Neural cell (in vitro differentiated cells): ENCODE data around the gene REEP5. TPM values are rescaled to one million over a fixed set of nuclear protein-coding genes. Genes with fewer than 3 reads are reported as not detected.

Source experiments
- H2AFZ ChIP-seq: fragments of 200-600, 300-800 bp; sonication (generic), shearing (Covaris generic); 2 replicates; pipeline ENCODE4 v1.6.0; 2014; ENCODE audit warnings: low read depth, mild to moderate bottlenecking, antibody characterized with exemption, low read length, moderate library complexity
- H3F3A ChIP-seq: fragments of 200-600 bp; shearing (Covaris generic); 2 replicates; pipeline ENCODE4 v1.6.1; 2016; ENCODE audit warnings: mild to moderate bottlenecking, moderate library complexity, mixed read lengths, antibody characterized with exemption, low read length; ENCODE audit not compliant: insufficient read depth, poor library complexity, severe bottlenecking
- H3K27ac ChIP-seq: fragments of 200-600, 300-800 bp; sonication (generic), shearing (Covaris generic); 2 replicates; pipeline ENCODE4 v1.5.1; 2014; ENCODE audit warnings: mild to moderate bottlenecking, low read length, moderate library complexity
- H3K27me3 ChIP-seq: fragments of 300-800, 200-600 bp; sonication (generic), shearing (Covaris generic); 2 replicates; pipeline ENCODE4 v1.6.0; 2014; ENCODE audit warnings: mild to moderate bottlenecking, low read depth, low read length, moderate library complexity; ENCODE audit not compliant: insufficient read depth
- H3K36me3 ChIP-seq: fragments of 300-800, 200-600 bp; sonication (generic), shearing (Covaris generic); 2 replicates; pipeline ENCODE4 v1.5.1; 2014; ENCODE audit warnings: mild to moderate bottlenecking, antibody characterized with exemption, low read length, moderate library complexity; ENCODE audit not compliant: insufficient read depth
- H3K4me2 ChIP-seq: fragments of 300-800, 200-600 bp; sonication (generic), shearing (Covaris generic); 2 replicates; pipeline ENCODE4 v1.6.0; 2014; ENCODE audit warnings: mild to moderate bottlenecking, low read length
- H3K4me3 ChIP-seq: fragments of 300-800, 200-600 bp; sonication (generic), shearing (Covaris generic); 2 replicates; pipeline ENCODE4 v1.5.1; 2014; ENCODE audit warnings: mild to moderate bottlenecking, low read length, moderate library complexity
- H3K79me2 ChIP-seq: fragments of 200-600 bp; shearing (Covaris generic); replicated peaks from 2 replicates; pipeline ENCODE4 v1.6.0; 2014; ENCODE audit warnings: mild to moderate bottlenecking, low read length, moderate library complexity; ENCODE audit not compliant: insufficient read depth
- H3K9ac ChIP-seq: fragments of 300-800, 200-600 bp; sonication (generic), shearing (Covaris generic); 2 replicates; pipeline ENCODE4 v1.6.1; 2016; ENCODE audit warnings: mild to moderate bottlenecking, low read length, mixed read lengths
- H3K9me2 ChIP-seq: fragments of 200-600 bp; shearing (Covaris generic); 2 replicates; pipeline ENCODE4 v1.6.1; 2016; ENCODE audit warnings: mild to moderate bottlenecking, low read length, mixed read lengths; ENCODE audit not compliant: insufficient read depth
- H3K9me3 ChIP-seq: fragments of 200-600, 300-800 bp; sonication (generic), shearing (Covaris generic); 2 replicates; pipeline ENCODE4 v1.6.1; 2016; ENCODE audit warnings: mild to moderate bottlenecking, mixed run types, low read length, moderate library complexity, mixed read lengths
- H4K20me1 ChIP-seq: fragments of 200-600 bp; shearing (Covaris generic); 2 replicates; pipeline ENCODE4 v1.6.1; 2016; ENCODE audit warnings: mild to moderate bottlenecking, mixed run types; ENCODE audit not compliant: insufficient read depth
- EP300 ChIP-seq: fragments of 450-650 bp; conservative IDR thresholded peaks from 2 replicates; pipeline ENCODE4 v1.6.1; 2014; ENCODE audit warnings: antibody characterized with exemption, mild to moderate bottlenecking, moderate library complexity; ENCODE audit not compliant: poor library complexity, severe bottlenecking
- EZH2 ChIP-seq: fragments of 200-600, 300-800 bp; shearing (Covaris generic), sonication (generic); IDR thresholded peaks from 2 replicates; pipeline ENCODE4 v1.6.1; 2014; ENCODE audit warnings: antibody characterized with exemption, low read length, borderline replicate concordance, mild to moderate bottlenecking; ENCODE audit not compliant: insufficient read depth, poor library complexity, severe bottlenecking
- MXI1 ChIP-seq: fragments of 450-650 bp; conservative IDR thresholded peaks from 2 replicates; pipeline ENCODE4 v1.6.1; 2014; ENCODE audit warnings: antibody characterized with exemption, mild to moderate bottlenecking; ENCODE audit not compliant: poor library complexity, severe bottlenecking
- POLR2AphosphoS5 ChIP-seq: IDR thresholded peaks from 2 replicates; pipeline ENCODE4 v1.6.1; 2012
- RAD21 ChIP-seq: fragments of 450-650 bp; conservative IDR thresholded peaks from 2 replicates; pipeline ENCODE4 v1.6.1; 2014; ENCODE audit warnings: antibody characterized with exemption, mild to moderate bottlenecking, moderate library complexity
- SMC3 ChIP-seq: fragments of 450-650 bp; conservative IDR thresholded peaks from 2 replicates; pipeline ENCODE4 v1.6.1; 2014; ENCODE audit warnings: antibody characterized with exemption, mild to moderate bottlenecking, moderate library complexity; ENCODE audit not compliant: poor library complexity
- TAF1 ChIP-seq: IDR thresholded peaks from 2 replicates; pipeline ENCODE4 v1.6.1; 2012; ENCODE audit warnings: low read depth
- polyA plus RNA-seq: library from polyadenylated mRNA; depleted of rRNA; stranded (reverse); fragments of >200 nt; gene quantifications from 2 replicates; pipeline ENCODE4 v1.2.3, GENCODE V29; 2014
- TF ChIP-seq, protein P1 (sequence below): IDR thresholded peaks from 2 replicates; pipeline ENCODE4 v1.6.1; 2012; ENCODE audit warnings: borderline replicate concordance
- TF ChIP-seq, protein P2 (sequence below): fragments of 450-650 bp; IDR thresholded peaks from 2 replicates; pipeline ENCODE4 v1.5.1; 2014; ENCODE audit warnings: antibody characterized with exemption, mild to moderate bottlenecking, moderate library complexity; ENCODE audit not compliant: poor library complexity, severe bottlenecking

REEP5 gene
- polyA plus RNA-seq, 1 donor from 2014 or later, result 51.6 TPM

DNA sequence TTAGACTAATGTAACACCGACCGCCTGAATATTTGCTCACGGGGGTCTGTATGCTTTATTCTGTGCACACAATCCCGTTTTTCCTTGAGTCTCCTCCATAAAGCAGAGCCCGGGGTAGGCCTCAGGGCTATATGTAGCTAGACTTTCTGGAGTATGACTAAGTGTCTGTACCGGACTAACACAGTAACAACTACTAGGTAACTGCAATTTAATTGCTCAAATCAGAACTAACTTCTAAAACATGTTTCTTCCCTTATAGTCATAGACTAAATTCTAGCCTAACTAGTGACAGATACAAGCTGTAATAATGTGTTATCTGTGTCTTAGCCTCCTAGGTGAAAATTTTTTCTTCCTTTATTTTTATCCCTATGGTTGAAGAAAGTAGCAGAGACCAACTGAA lies 2.1 kb downstream of the REEP5 start:
- Histone ChIP-seq H3K36me3 (peaks cover 6% of the 10 kb centered on the region), H3K27me3 (no peaks in the 10 kb centered on the region), H3K9me2 (no peaks in the 10 kb centered on the region), H4K20me1 (no peaks in the 10 kb centered on the region), H2AFZ (no peak overlapping the region), H3K79me2 (peaks cover 7% of the 10 kb centered on the region), H3K9ac (no peak overlapping the region), H3K4me3 (peak overlapping the region; percentile 96), H3K4me2 (peak overlapping the region; percentile 68), H3F3A (no peaks in the 10 kb centered on the region), H3K27ac (no peak overlapping the region), H3K9me3 (no peaks in the 10 kb centered on the region)
- TF ChIP-seq POLR2AphosphoS5 (no peak), TAF1 (no peak), MXI1 (no peak), SMC3 (no peak), EZH2 (no peak), EP300 (no peak), RAD21 (no peak)
- TF ChIP-seq, protein P1, sequence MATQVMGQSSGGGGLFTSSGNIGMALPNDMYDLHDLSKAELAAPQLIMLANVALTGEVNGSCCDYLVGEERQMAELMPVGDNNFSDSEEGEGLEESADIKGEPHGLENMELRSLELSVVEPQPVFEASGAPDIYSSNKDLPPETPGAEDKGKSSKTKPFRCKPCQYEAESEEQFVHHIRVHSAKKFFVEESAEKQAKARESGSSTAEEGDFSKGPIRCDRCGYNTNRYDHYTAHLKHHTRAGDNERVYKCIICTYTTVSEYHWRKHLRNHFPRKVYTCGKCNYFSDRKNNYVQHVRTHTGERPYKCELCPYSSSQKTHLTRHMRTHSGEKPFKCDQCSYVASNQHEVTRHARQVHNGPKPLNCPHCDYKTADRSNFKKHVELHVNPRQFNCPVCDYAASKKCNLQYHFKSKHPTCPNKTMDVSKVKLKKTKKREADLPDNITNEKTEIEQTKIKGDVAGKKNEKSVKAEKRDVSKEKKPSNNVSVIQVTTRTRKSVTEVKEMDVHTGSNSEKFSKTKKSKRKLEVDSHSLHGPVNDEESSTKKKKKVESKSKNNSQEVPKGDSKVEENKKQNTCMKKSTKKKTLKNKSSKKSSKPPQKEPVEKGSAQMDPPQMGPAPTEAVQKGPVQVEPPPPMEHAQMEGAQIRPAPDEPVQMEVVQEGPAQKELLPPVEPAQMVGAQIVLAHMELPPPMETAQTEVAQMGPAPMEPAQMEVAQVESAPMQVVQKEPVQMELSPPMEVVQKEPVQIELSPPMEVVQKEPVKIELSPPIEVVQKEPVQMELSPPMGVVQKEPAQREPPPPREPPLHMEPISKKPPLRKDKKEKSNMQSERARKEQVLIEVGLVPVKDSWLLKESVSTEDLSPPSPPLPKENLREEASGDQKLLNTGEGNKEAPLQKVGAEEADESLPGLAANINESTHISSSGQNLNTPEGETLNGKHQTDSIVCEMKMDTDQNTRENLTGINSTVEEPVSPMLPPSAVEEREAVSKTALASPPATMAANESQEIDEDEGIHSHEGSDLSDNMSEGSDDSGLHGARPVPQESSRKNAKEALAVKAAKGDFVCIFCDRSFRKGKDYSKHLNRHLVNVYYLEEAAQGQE, result no peak
- TF ChIP-seq, protein P2, sequence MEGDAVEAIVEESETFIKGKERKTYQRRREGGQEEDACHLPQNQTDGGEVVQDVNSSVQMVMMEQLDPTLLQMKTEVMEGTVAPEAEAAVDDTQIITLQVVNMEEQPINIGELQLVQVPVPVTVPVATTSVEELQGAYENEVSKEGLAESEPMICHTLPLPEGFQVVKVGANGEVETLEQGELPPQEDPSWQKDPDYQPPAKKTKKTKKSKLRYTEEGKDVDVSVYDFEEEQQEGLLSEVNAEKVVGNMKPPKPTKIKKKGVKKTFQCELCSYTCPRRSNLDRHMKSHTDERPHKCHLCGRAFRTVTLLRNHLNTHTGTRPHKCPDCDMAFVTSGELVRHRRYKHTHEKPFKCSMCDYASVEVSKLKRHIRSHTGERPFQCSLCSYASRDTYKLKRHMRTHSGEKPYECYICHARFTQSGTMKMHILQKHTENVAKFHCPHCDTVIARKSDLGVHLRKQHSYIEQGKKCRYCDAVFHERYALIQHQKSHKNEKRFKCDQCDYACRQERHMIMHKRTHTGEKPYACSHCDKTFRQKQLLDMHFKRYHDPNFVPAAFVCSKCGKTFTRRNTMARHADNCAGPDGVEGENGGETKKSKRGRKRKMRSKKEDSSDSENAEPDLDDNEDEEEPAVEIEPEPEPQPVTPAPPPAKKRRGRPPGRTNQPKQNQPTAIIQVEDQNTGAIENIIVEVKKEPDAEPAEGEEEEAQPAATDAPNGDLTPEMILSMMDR, result no peak

- H4K20me1 ChIP-seq, result no peaks in the 10 kb centered on the region
- H3F3A ChIP-seq, result no peaks in the 10 kb centered on the region
- H3K4me3 ChIP-seq, result no peak overlapping the region
- H3K9ac ChIP-seq, result no peak overlapping the region
- no peak for TF ChIP-seq SMC3
- TF ChIP-seq EZH2, result no peak
- no peak for TF ChIP-seq RAD21
- no peak for TF ChIP-seq EP300
- TF ChIP-seq TAF1, result no peak
- TF ChIP-seq POLR2AphosphoS5, result no peak
- no peak for TF ChIP-seq MXI1
- TF ChIP-seq, protein P1, result no peak
- TF ChIP-seq, protein P2, result no peak
- no peak overlapping the region for H3K4me2 ChIP-seq
- no peaks in the 10 kb centered on the region for H3K9me2 ChIP-seq
- peaks cover 9% of the 10 kb centered on the region for H3K36me3 ChIP-seq
- H3K27ac ChIP-seq, result no peak overlapping the region
- H3K79me2 ChIP-seq, result peaks cover 7% of the 10 kb centered on the region
- H3K27me3 ChIP-seq, result no peaks in the 10 kb centered on the region
- H2AFZ ChIP-seq, result no peak overlapping the region
- no peaks in the 10 kb centered on the region for H3K9me3 ChIP-seq
Observed at GRCh38 chr5:112918679-112919078, 3.3 kb downstream of the REEP5 start.
